DND-41 (cell line): ENCODE results near the gene ZER1.
"Not testable (repeated sequence)": the region's sequence is repeated elsewhere in the genome, so short reads cannot be mapped to it uniquely, and the experiment has no call there.

ENCODE experiments used
- ATAC-seq: fragments of 200-7000 bp; cut with Tn5 transposase; 3 replicates; pipeline ENCODE4 v1.9.1; 2021; ENCODE audit warnings: low read depth; ENCODE audit not compliant: insufficient read depth
- DNase-seq: peaks from one replicate; pipeline ENCODE4 v3.0.0-alpha.2; 2020
- H2AFZ ChIP-seq: 2 replicates; pipeline ENCODE4 v1.6.0; 2012; ENCODE audit warnings: low read depth, low read length
- H3K27ac ChIP-seq: 2 replicates; pipeline ENCODE4 v1.5.1; 2012; ENCODE audit warnings: low read length, inconsistent platforms
- H3K27me3 ChIP-seq: fragments of 200-600 bp; sonication (generic); 2 replicates; pipeline ENCODE4 v1.6.0; 2012; ENCODE audit warnings: low read length, mild to moderate bottlenecking, inconsistent platforms; ENCODE audit not compliant: insufficient read depth, poor library complexity
- H3K36me3 ChIP-seq: 2 replicates; pipeline ENCODE4 v1.5.1; 2012; ENCODE audit warnings: low read length, inconsistent platforms; ENCODE audit not compliant: insufficient read depth
- H3K4me1 ChIP-seq: 2 replicates; pipeline ENCODE4 v1.5.1; 2012; ENCODE audit warnings: mild to moderate bottlenecking, low read length; ENCODE audit not compliant: insufficient read depth
- H3K4me2 ChIP-seq: 2 replicates; pipeline ENCODE4 v1.6.0; 2012; ENCODE audit warnings: mild to moderate bottlenecking, moderate library complexity, low read length, inconsistent platforms; ENCODE audit not compliant: insufficient read depth
- H3K4me3 ChIP-seq, 2 experiments: fragments of 200-600 bp in 1 of 2; shearing (Covaris generic) in 1 of 2; 2 replicates each; pipeline ENCODE4 v1.5.1; 2012 to 2016; ENCODE audit warnings: inconsistent platforms in 2 of 2, low read length in 2 of 2, mild to moderate bottlenecking in 2 of 2, low read depth in 1 of 2, moderate library complexity in 1 of 2
- H3K79me2 ChIP-seq: 2 replicates; pipeline ENCODE4 v1.6.0; 2012; ENCODE audit warnings: low read length, inconsistent platforms; ENCODE audit not compliant: insufficient read depth
- H3K9ac ChIP-seq: 2 replicates; pipeline ENCODE4 v1.6.0; 2012; ENCODE audit warnings: low read depth, mild to moderate bottlenecking, inconsistent platforms, low read length, moderate library complexity
- H3K9me3 ChIP-seq: 2 replicates; pipeline ENCODE4 v1.5.1; 2012; ENCODE audit warnings: low read length, moderate library complexity, mild to moderate bottlenecking, inconsistent platforms; ENCODE audit not compliant: insufficient read depth, severe bottlenecking
- H4K20me1 ChIP-seq: 2 replicates; pipeline ENCODE4 v1.6.0; 2012; ENCODE audit warnings: low read length; ENCODE audit not compliant: insufficient read depth
- CTCF ChIP-seq: IDR thresholded peaks from 2 replicates; pipeline ENCODE4 v1.5.1; 2012; ENCODE audit warnings: borderline replicate concordance, low read length, moderate library complexity, mild to moderate bottlenecking; ENCODE audit not compliant: poor library complexity, severe bottlenecking; ENCODE audit errors: extremely low read depth
- EZH2 ChIP-seq: IDR thresholded peaks from 3 replicates; pipeline ENCODE4 v1.6.1; 2012; ENCODE audit warnings: borderline replicate concordance, low read depth, mild to moderate bottlenecking, moderate library complexity, low read length, inconsistent platforms; ENCODE audit not compliant: severe bottlenecking

The ZER1 gene

GRCh38 chr9:128696923-128697707 is 74.6 kb downstream of the ZER1 start:
- peaks cover 39% of the 10 kb centered on the region for H3K36me3 ChIP-seq
- peaks cover 13% of the 10 kb centered on the region for H3K79me2 ChIP-seq
- H3K9me3 ChIP-seq: no peaks in the 10 kb centered on the region
- TF ChIP-seq CTCF (no peak), EZH2 (no peak)
- no peaks in the 10 kb centered on the region for H3K27me3 ChIP-seq
- ATAC-seq (peak; percentile 39), DNase-seq (no peak)
- H3K4me1 ChIP-seq: peaks cover 15% of the 10 kb centered on the region
- H3K4me2 ChIP-seq: no peak overlapping the region
- peaks cover 17% of the 10 kb centered on the region; the same call in 1 of the 2 replicates for H4K20me1 ChIP-seq
- no peak overlapping the region for H3K27ac ChIP-seq
- H3K4me3 ChIP-seq: no peak overlapping the region
- no peak overlapping the region for H2AFZ ChIP-seq
- no peak overlapping the region for H3K9ac ChIP-seq

- Histone ChIP-seq H3K9ac (no peak overlapping the region), H3K36me3 (peaks cover 61% of the 10 kb centered on the region), H3K79me2 (peaks cover 37% of the 10 kb centered on the region), H3K27ac (no peak overlapping the region), H3K27me3 (no peaks in the 10 kb centered on the region), H3K4me1 (peaks cover 23% of the 10 kb centered on the region), H3K9me3 (no peaks in the 10 kb centered on the region), H3K4me3 (no peak overlapping the region), H4K20me1 (peaks cover 35% of the 10 kb centered on the region), H2AFZ (no peak overlapping the region), H3K4me2 (no peak overlapping the region)
- DNase-seq (no peak), ATAC-seq (no peak)
- TF ChIP-seq EZH2: no peak
- no peak for TF ChIP-seq CTCF
Measured at GRCh38 chr9:128694344-128694743, 77.4 kb downstream of the ZER1 start.

GRCh38 chr9:128693738-128694137 is 78.0 kb downstream of the ZER1 start:
- H3K27me3 ChIP-seq, DNase-seq, H3K27ac ChIP-seq, H2AFZ ChIP-seq, H3K4me3 ChIP-seq, H3K9ac ChIP-seq, H3K9me3 ChIP-seq, ATAC-seq, H3K4me2 ChIP-seq: not testable (repeated sequence)
- peaks cover 39% of the 10 kb centered on the region for H3K79me2 ChIP-seq
- H4K20me1 ChIP-seq: peaks cover 35% of the 10 kb centered on the region
- peaks cover 23% of the 10 kb centered on the region for H3K4me1 ChIP-seq
- peaks cover 61% of the 10 kb centered on the region for H3K36me3 ChIP-seq

- H4K20me1 ChIP-seq: peaks cover 31% of the 10 kb centered on the region
Measured at GRCh38 chr9:128690684-128691034, 81.1 kb downstream of the ZER1 start.

More at GRCh38 chr9:128690684-128691034, 81.1 kb downstream of the ZER1 start:
- peaks cover 46% of the 10 kb centered on the region for H3K79me2 ChIP-seq
- H3K4me1 ChIP-seq: peaks cover 46% of the 10 kb centered on the region
- H3K27ac ChIP-seq: peak overlapping the region; percentile 86
- H3K27me3 ChIP-seq: no peaks in the 10 kb centered on the region
- TF ChIP-seq EZH2 (no peak), CTCF (no peak)
- H2AFZ ChIP-seq: no peak overlapping the region
- H3K4me3 ChIP-seq: peak overlapping the region; percentile 79 to 88; a peak in 3 of 4 replicates
- H3K9me3 ChIP-seq: no peaks in the 10 kb centered on the region
- H3K36me3 ChIP-seq: peaks cover 50% of the 10 kb centered on the region
- peak overlapping the region; percentile 64 for H3K4me2 ChIP-seq
- ATAC-seq (no peak), DNase-seq (no peak)
- peak overlapping the region; percentile 84 for H3K9ac ChIP-seq
